CD4-positive, alpha-beta memory T cell (primary cell): ENCODE results near the gene MXI1. TPM values are rescaled to one million over a fixed set of nuclear protein-coding genes. Genes with fewer than 3 reads are reported as not detected.

Experiments
- CTCF ChIA-PET: fragments of 350-600 bp; sonication (Branson Sonifier 250); formaldehyde crosslinking; loops from one replicate; lab custom pipeline; 2021; ENCODE audit warnings: inconsistent platforms; ENCODE audit not compliant: partially characterized antibody; lab: Charles Lee
- POLR2A ChIA-PET: fragments of 350-600 bp; sonication (Branson Sonifier 250); formaldehyde crosslinking; loops from one replicate; lab custom pipeline; 2021; ENCODE audit not compliant: partially characterized antibody; lab: Charles Lee
- DNase-seq, 5 donors: peaks; one replicate each; pipeline versions ENCODE4 v3.0.0 to v3.0.0-alpha.2; 2020 to 2022; ENCODE audit warnings: mixed read lengths in 1 of 5
- H3K27ac ChIP-seq: one replicate; pipeline ENCODE4 v1.7.0; 2013; ENCODE audit warnings: low read depth, low read length
- H3K27me3 ChIP-seq: 2 replicates; pipeline ENCODE4 v1.7.0; 2013; ENCODE audit warnings: mild to moderate bottlenecking, low read length, moderate library complexity; ENCODE audit not compliant: insufficient read depth
- H3K36me3 ChIP-seq: 2 replicates; pipeline ENCODE4 v1.7.0; 2013; ENCODE audit warnings: mild to moderate bottlenecking, low read length, moderate library complexity; ENCODE audit not compliant: insufficient read depth
- H3K4me1 ChIP-seq: 2 replicates; pipeline ENCODE4 v1.7.0; 2013; ENCODE audit warnings: mild to moderate bottlenecking, low read length, moderate library complexity; ENCODE audit not compliant: insufficient read depth
- H3K4me3 ChIP-seq, 2 donors: one replicate each; pipeline ENCODE4 v1.7.0; 2013; ENCODE audit warnings: low read length in 2 of 2, mild to moderate bottlenecking in 1 of 2
- H3K9me3 ChIP-seq, 2 donors: one replicate each; pipeline ENCODE4 v1.7.0; 2013; ENCODE audit warnings: low read length in 2 of 2, control low read depth in 1 of 2; ENCODE audit not compliant: control insufficient read depth in 1 of 2
- H3K27ac Mint-ChIP-seq, 7 donors: one replicate each; pipeline ENCODE4 v1.8.0; 2020 to 2021; ENCODE audit warnings: mixed read lengths in 7 of 7, mild to moderate bottlenecking in 6 of 7, inconsistent platforms in 3 of 7, moderate library complexity in 3 of 7
- H3K27me3 Mint-ChIP-seq, 2 donors: one replicate each; pipeline ENCODE4 v1.8.0; 2020 to 2021; ENCODE audit warnings: mixed read lengths in 2 of 2
- H3K36me3 Mint-ChIP-seq, 2 donors: one replicate each; pipeline ENCODE4 v1.8.0; 2020 to 2021; ENCODE audit warnings: mixed read lengths in 2 of 2, inconsistent platforms in 1 of 2, mild to moderate bottlenecking in 1 of 2
- H3K4me1 Mint-ChIP-seq, 4 donors: one replicate each; pipeline ENCODE4 v1.8.0; 2020 to 2021; ENCODE audit warnings: mixed read lengths in 4 of 4, mild to moderate bottlenecking in 1 of 4
- H3K4me3 Mint-ChIP-seq, 8 donors: one replicate each; pipeline ENCODE4 v1.8.0; 2020 to 2021; ENCODE audit warnings: mixed read lengths in 8 of 8, mild to moderate bottlenecking in 7 of 8, moderate library complexity in 6 of 8, inconsistent platforms in 3 of 8
- H3K9me3 Mint-ChIP-seq, 8 donors: one replicate each; pipeline ENCODE4 v1.8.0; 2020 to 2021; ENCODE audit warnings: mixed read lengths in 8 of 8, mild to moderate bottlenecking in 5 of 8, inconsistent platforms in 3 of 8, moderate library complexity in 1 of 8
- intact Hi-C: fragments of 100-400 bp; cut with micrococcal nuclease; formaldehyde crosslinking; loops from one replicate; pipeline ENCODE4 v1.15.1; 2023
- polyA plus RNA-seq, 2 donors: library from polyadenylated mRNA; unstranded; fragments of 300-500 nt; fragmentation: Illumina TruSeq; gene quantifications; one replicate each; pipeline ENCODE4 v1.2.3, GENCODE V29; 2021
- total RNA-seq, 2 experiments: library from RNA; stranded (reverse); gene quantifications; one replicate each; pipeline ENCODE4 v1.2.3, GENCODE V29; 2021

The MXI1 gene
- total and polyA plus RNA-seq, 4 experiments from 2014 or later, result 32.1 to 56.6 (median 52.1) TPM

GRCh38 chr10:110304394-110304779 is 97.0 kb downstream of the MXI1 start:
- Mint-ChIP-seq H3K4me1 (peaks cover 27 to 61% (median 47%) of the 10 kb centered on the region in 4 donors), H3K27ac (peak overlapping the region; percentile 95 to 100 (median 99)), H3K36me3 (peaks cover 15 to 41% of the 10 kb centered on the region in 2 donors), H3K4me3 (peak overlapping the region; percentile 96 to 98 (median 98)), H3K27me3 (no peaks in the 10 kb centered on the region), H3K9me3 (peaks cover 0 to 3% (median 0%) of the 10 kb centered on the region in 8 donors)
- Histone ChIP-seq H3K4me1 (peaks cover 57% of the 10 kb centered on the region), H3K9me3 (no peaks in the 10 kb centered on the region), H3K4me3 (peak overlapping the region; percentile 62 to 64), H3K27me3 (no peaks in the 10 kb centered on the region), H3K27ac (peak overlapping the region; percentile 81), H3K36me3 (peaks cover 26% of the 10 kb centered on the region)
- DNase-seq, result no peak
- intact Hi-C loops, result loop anchor here (2.0 to 10.0 kb wide), 2 partner anchors 300 to 614 kb away; partner anchors contain the start of genes ADD3, BBIP1 and SHOC2
- POLR2A ChIA-PET, result interaction anchor here (0.8 to 5.4 kb wide), 21 partner anchors 8 to 296 kb away, joined by 3 to 81 read pairs (median 5); partner anchors contain the start of genes DUSP5 and SMC3
- CTCF ChIA-PET, result interaction anchor here (1.0 to 6.1 kb wide), 11 partner anchors 9 to 296 kb away, joined by 4 to 79 read pairs (median 10); partner anchors contain the start of gene MXI1

- peaks cover 15 to 37% of the 10 kb centered on the region in 2 donors for H3K36me3 Mint-ChIP-seq
- peak within 1 kb of the TSS; percentile 81 for H3K27ac ChIP-seq
- ChIA-PET CTCF (interaction anchor here (0.9 to 6.1 kb wide), 16 partner anchors 9 to 295 kb away, joined by 3 to 79 read pairs (median 7); partner anchors contain the start of gene MXI1), POLR2A (interaction anchor here (0.6 to 5.4 kb wide), 31 partner anchors 8 to 614 kb away, joined by 3 to 81 read pairs (median 4); partner anchors contain the start of genes BBIP1, DUSP5, SHOC2 and SMC3)
- no peaks in the 10 kb centered on the region for H3K27me3 ChIP-seq
- intact Hi-C loops, result loop anchor here (1.0 to 10.0 kb wide), 4 partner anchors 79 to 1832 kb away; partner anchors contain the start of genes ADD3, BBIP1 and SHOC2
- peaks cover 27 to 58% (median 45%) of the 10 kb centered on the region in 4 donors for H3K4me1 Mint-ChIP-seq
- H3K27ac Mint-ChIP-seq, result peak within 1 kb of the TSS; percentile 95 to 100 (median 99)
- peaks cover 0 to 3% (median 0%) of the 10 kb centered on the region in 8 donors for H3K9me3 Mint-ChIP-seq
- peaks cover 52% of the 10 kb centered on the region for H3K4me1 ChIP-seq
- peaks cover 23% of the 10 kb centered on the region for H3K36me3 ChIP-seq
- H3K27me3 Mint-ChIP-seq, result no peaks in the 10 kb centered on the region
- peak; percentile 96 to 97 (median 96) for DNase-seq
- H3K4me3 ChIP-seq, result peak within 1 kb of the TSS; percentile 62 to 70
- H3K9me3 ChIP-seq, result no peaks in the 10 kb centered on the region
- H3K4me3 Mint-ChIP-seq, result peak within 1 kb of the TSS; percentile 96 to 98 (median 98)
Observed at GRCh38 chr10:110304780-110305421, 97.5 kb downstream of the MXI1 start, which contains the start of gene SMNDC1. Gene SMNDC1 (minus strand): TSS chr10:110304920. CDS start chr10:110303587, 1,333 bp downstream.

DNA sequence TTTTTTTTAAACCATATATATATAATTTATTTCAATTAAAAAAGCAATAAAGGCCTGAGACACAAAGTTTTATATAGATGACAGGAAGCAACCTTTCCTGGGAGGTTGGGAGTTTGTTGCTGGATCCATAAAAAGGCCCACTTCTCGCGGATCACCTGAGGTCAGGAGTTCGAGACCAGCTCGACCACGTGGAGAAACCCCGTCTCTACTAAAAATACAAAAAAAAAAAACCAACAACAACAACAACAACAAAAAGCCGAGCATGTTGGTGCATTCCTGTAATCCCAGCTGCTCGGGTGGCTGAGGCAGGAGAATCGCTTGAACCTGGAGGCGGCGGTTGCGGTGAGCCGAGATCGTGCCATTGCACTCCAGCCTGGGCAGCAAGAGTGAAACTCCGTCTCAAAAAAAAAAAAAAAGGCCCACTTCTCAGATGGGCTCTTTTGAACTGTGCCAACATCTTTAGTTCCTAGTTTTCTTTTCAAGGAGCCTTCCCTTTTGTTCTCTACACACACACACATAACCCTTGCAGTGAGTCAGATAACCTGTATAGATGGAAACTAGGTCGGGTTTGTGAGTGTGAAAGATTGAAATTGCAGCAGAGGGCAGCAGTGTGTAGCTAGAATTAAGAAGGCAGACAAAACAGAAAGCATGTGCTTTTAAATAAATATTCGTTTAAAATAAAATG is 98.5 kb downstream of the MXI1 start:
- POLR2A ChIA-PET, result interaction anchor here (0.6 to 5.4 kb wide), 23 partner anchors 8 to 613 kb away, joined by 3 to 81 read pairs (median 4); partner anchors contain the start of genes BBIP1, DUSP5, SHOC2 and SMC3
- H3K27me3 ChIP-seq, result no peaks in the 10 kb centered on the region
- H3K36me3 Mint-ChIP-seq, result peaks cover 14 to 29% of the 10 kb centered on the region in 2 donors
- H3K4me3 Mint-ChIP-seq, result peak overlapping the region; percentile 96 to 98 (median 98)
- peaks cover 22 to 50% (median 38%) of the 10 kb centered on the region in 4 donors for H3K4me1 Mint-ChIP-seq
- H3K27me3 Mint-ChIP-seq, result no peaks in the 10 kb centered on the region
- H3K27ac Mint-ChIP-seq, result peak overlapping the region; percentile 95 to 100 (median 99)
- peak; percentile 70 to 83 (median 80) for DNase-seq
- peaks cover 21% of the 10 kb centered on the region for H3K36me3 ChIP-seq
- intact Hi-C loops, result loop anchor here (1.0 to 10.0 kb wide), 12 partner anchors 50 to 1831 kb away; partner anchors contain the start of genes ADD3, BBIP1, DUSP5 and SHOC2
- H3K4me1 ChIP-seq, result peaks cover 41% of the 10 kb centered on the region
- CTCF ChIA-PET, result interaction anchor here (0.7 to 6.1 kb wide), 31 partner anchors 10 to 1831 kb away, joined by 3 to 79 read pairs (median 4); partner anchors contain the start of gene MXI1
- H3K9me3 Mint-ChIP-seq, result peaks cover 0 to 3% (median 0%) of the 10 kb centered on the region in 8 donors
- H3K9me3 ChIP-seq, result no peaks in the 10 kb centered on the region
- peak overlapping the region; percentile 1 to 36 for H3K4me3 ChIP-seq
- peak overlapping the region; percentile 81 for H3K27ac ChIP-seq

DNA sequence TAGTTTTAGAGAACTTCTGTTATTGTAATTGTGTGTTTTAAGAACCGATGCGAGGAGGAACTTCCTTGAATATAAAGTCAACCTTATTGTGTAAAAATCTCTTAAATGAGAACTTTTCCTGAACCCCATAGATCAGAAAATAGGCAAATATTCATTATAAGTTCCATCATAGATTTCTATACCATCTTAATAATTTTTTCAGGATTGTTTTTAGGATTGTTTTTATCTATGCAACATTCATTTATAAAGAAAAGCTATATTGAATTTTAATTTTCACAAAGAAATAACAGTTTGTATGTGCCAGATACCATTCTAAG is 99.0 kb downstream of the MXI1 start:
- CTCF ChIA-PET, result interaction anchor here (0.6 to 6.1 kb wide), 24 partner anchors 10 to 1831 kb away, joined by 3 to 79 read pairs (median 4); partner anchors contain the start of gene MXI1
- intact Hi-C loops, result loop anchor here (1.0 to 10.0 kb wide), 10 partner anchors 50 to 1831 kb away; partner anchors contain the start of genes ADD3, DUSP5 and SMC3
- H3K4me1 ChIP-seq, result peaks cover 36% of the 10 kb centered on the region
- Mint-ChIP-seq H3K27ac (peak overlapping the region; percentile 95 to 100 (median 99)), H3K36me3 (peaks cover 11 to 24% of the 10 kb centered on the region in 2 donors), H3K4me1 (peaks cover 19 to 49% (median 34%) of the 10 kb centered on the region in 4 donors), H3K9me3 (peaks cover 0 to 3% (median 0%) of the 10 kb centered on the region in 8 donors), H3K4me3 (peak overlapping the region in 6 of 8 donors; percentile 22 to 98 (median 98)), H3K27me3 (no peaks in the 10 kb centered on the region)
- H3K27ac ChIP-seq, result no peak overlapping the region
- peak overlapping the region in 1 of 2 donors; percentile 36 for H3K4me3 ChIP-seq
- H3K9me3 ChIP-seq, result no peaks in the 10 kb centered on the region
- DNase-seq, result no peak
- peaks cover 16% of the 10 kb centered on the region for H3K36me3 ChIP-seq
- POLR2A ChIA-PET, result interaction anchor here (0.6 to 5.4 kb wide), 11 partner anchors 49 to 556 kb away, joined by 3 to 81 read pairs (median 14); partner anchors contain the start of genes DUSP5 and SMC3
- no peaks in the 10 kb centered on the region for H3K27me3 ChIP-seq

DNA sequence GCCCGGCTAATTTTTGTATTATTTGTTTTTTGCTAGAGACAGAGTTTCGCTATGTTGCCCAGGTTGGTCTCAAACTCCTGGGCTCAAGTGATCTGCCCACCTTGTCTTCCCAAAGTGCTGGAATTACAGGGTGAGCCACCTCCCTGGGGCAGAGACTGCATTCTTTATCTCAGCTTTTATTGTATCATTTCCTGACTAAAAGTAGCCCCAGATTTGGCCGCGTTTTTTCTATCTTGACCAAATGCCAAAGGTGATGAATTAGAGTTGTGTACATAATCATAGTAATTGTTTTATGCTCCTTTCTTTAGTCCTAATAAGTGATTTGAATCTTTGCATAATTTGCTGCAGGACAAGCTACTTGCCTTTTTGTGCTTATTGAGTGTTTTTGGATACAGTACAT is 100.4 kb downstream of the MXI1 start:
- H3K4me3 ChIP-seq, result no peak overlapping the region
- H3K4me1 ChIP-seq, result peaks cover 23% of the 10 kb centered on the region
- POLR2A ChIA-PET, result interaction anchor here (4.5 kb wide), 1 partner anchor 48 kb away, joined by 34 read pairs; no protein-coding TSS in a partner anchor
- peaks cover 2% of the 10 kb centered on the region for H3K36me3 ChIP-seq
- intact Hi-C loops, result loop anchor here (2.0 to 10.0 kb wide), 3 partner anchors 107 to 1829 kb away; partner anchors contain the start of gene ADD3
- no peak for DNase-seq
- CTCF ChIA-PET, result interaction anchor here (0.9 to 6.1 kb wide), 13 partner anchors 9 to 301 kb away, joined by 3 to 79 read pairs (median 10); partner anchors contain the start of gene MXI1
- Mint-ChIP-seq H3K4me3 (no peak overlapping the region), H3K4me1 (peaks cover 12 to 38% (median 22%) of the 10 kb centered on the region in 4 donors), H3K27me3 (no peaks in the 10 kb centered on the region), H3K9me3 (peaks cover 0 to 3% (median 0%) of the 10 kb centered on the region in 8 donors), H3K27ac (no peak overlapping the region), H3K36me3 (peaks cover 4 to 12% of the 10 kb centered on the region in 2 donors)
- no peaks in the 10 kb centered on the region for H3K9me3 ChIP-seq
- H3K27ac ChIP-seq, result no peak overlapping the region
- no peaks in the 10 kb centered on the region for H3K27me3 ChIP-seq

DNA sequence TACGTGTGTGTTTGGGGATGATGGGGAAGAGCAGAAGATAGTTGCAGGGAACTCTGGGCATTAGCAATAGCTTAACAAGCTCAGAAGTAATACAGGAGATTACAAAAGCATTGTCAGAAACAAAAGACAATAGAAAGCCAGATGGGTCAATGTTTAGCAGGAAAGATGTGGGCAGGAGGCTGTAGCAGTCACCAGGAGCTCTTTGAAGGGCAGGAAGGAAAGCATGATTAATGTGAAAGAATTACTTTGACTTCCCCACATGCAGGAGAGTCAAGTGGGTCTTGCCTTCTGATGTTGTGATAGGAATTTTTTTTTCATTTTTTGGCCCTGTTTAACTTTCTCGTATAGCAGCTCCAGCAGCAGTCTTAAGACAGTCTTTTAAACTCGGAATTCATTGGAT is 103.3 kb downstream of the MXI1 start:
- no peaks in the 10 kb centered on the region for H3K36me3 ChIP-seq
- Mint-ChIP-seq H3K9me3 (no peaks in the 10 kb centered on the region), H3K27ac (peak overlapping the region in 1 of 7 donors; percentile 69), H3K27me3 (no peaks in the 10 kb centered on the region), H3K4me1 (peaks cover 4 to 12% (median 5%) of the 10 kb centered on the region in 4 donors), H3K36me3 (no peaks in the 10 kb centered on the region), H3K4me3 (no peak overlapping the region)
- intact Hi-C loops, result loop anchor here (1.0 to 2.0 kb wide), 4 partner anchors 44 to 290 kb away; no protein-coding TSS in a partner anchor
- H3K4me3 ChIP-seq, result no peak overlapping the region
- no peak overlapping the region for H3K27ac ChIP-seq
- POLR2A ChIA-PET, result interaction anchor here (0.8 to 1.3 kb wide), 3 partner anchors 186 to 228 kb away, joined by 3 read pairs; no protein-coding TSS in a partner anchor
- DNase-seq, result no peak
- CTCF ChIA-PET, result interaction anchor here (0.9 to 2.7 kb wide), 11 partner anchors 10 to 266 kb away, joined by 3 to 32 read pairs (median 4); no protein-coding TSS in a partner anchor
- H3K27me3 ChIP-seq, result no peaks in the 10 kb centered on the region
- H3K9me3 ChIP-seq, result no peaks in the 10 kb centered on the region
- H3K4me1 ChIP-seq, result peaks cover 7% of the 10 kb centered on the region
